Adrenal gland (tissue), 12 donors: ENCODE measurements around the gene PTGDR2. TPM values are rescaled to one million over a fixed set of nuclear protein-coding genes. Genes with fewer than 3 reads are reported as not detected.

Experiments
- DNase-seq, 7 donors: peaks; one replicate each; pipeline ENCODE4 v3.0.0-alpha.2; 2019 to 2020
- H3K27ac ChIP-seq, 5 donors: fragments of 200-600 bp; sonication (generic) in 4 of 5; 1 replicate in 3 of 5; 2 replicates in 2 of 5; pipeline versions ENCODE4 v1.5.1 to v1.8.0; 2016 to 2020; ENCODE audit warnings: mild to moderate bottlenecking in 1 of 5
- H3K27me3 ChIP-seq: fragments of 200-600 bp; 2 replicates; pipeline ENCODE4 v1.8.0; 2021
- H3K36me3 ChIP-seq, 2 donors: fragments of 200-600 bp; replicated peaks in 1 of 2; 1 replicate in 1 of 2; 2 replicates in 1 of 2; pipeline versions ENCODE4 v1.5.1 to v1.8.0; 2018 to 2022
- H3K4me1 ChIP-seq, 2 donors: fragments of 200-600 bp; replicated peaks in 1 of 2; 1 replicate in 1 of 2; 2 replicates in 1 of 2; pipeline versions ENCODE4 v1.5.1 to v1.8.0; 2018 to 2021
- H3K4me3 ChIP-seq, 4 donors: fragments of 200-600 bp; sonication (generic) in 3 of 4; one replicate each; pipeline ENCODE4 v1.5.1; 2016 to 2018
- H3K9me3 ChIP-seq, 3 donors: fragments of 200-600 bp; sonication (generic) in 1 of 3; replicated peaks in 1 of 3; 1 replicate in 2 of 3; 2 replicates in 1 of 3; pipeline versions ENCODE4 v1.5.1 to v1.8.0; 2016 to 2021
- CTCF ChIP-seq, 6 experiments: fragments of 450-650 bp in 4 of 6; fragments of 200-600 bp in 2 of 6; sonication (generic) in 1 of 6; IDR thresholded peaks; 1 replicate in 5 of 6; 2 replicates in 1 of 6; pipeline versions ENCODE4 v1.5.1 to v1.8.0; 2016 to 2021; ENCODE audit warnings: antibody characterized with exemption in 6 of 6, mild to moderate bottlenecking in 2 of 6, moderate library complexity in 1 of 6
- POLR2A ChIP-seq, 2 donors: fragments of 450-650 bp; IDR thresholded peaks; one replicate each; pipeline ENCODE4 v1.6.1; 2017; ENCODE audit warnings: antibody characterized with exemption in 2 of 2, mild to moderate bottlenecking in 2 of 2, moderate library complexity in 1 of 2
- WGBS, 4 donors: extraction: QIAGEN DNeasy Blood & Tissue Kit in 2 of 4; methylation state at CpG; one replicate each; pipeline versions ENCODE4 v1.1.5 to v1.1.7; 2013 to 2017; 5-methylcytosine and 5-hydroxymethylcytosine counted together
- intact Hi-C, 2 donors: fragments of 100-400 bp; cut with DNase I; formaldehyde crosslinking; loops; one replicate each; pipeline versions ENCODE4 v1.14.1 to v1.15.0; 2022 to 2023
- polyA plus RNA-seq, 3 donors: library from polyadenylated mRNA; stranded (reverse); fragments of 200-250 nt in 2 of 3; fragments of 350-450 nt in 1 of 3; fragmentation: Illumina TruSeq in 1 of 3; extraction: RNeasy Lipid Tissue Mini Kit (QIAGEN cat#74804) in 1 of 3; gene quantifications; one replicate each; pipeline ENCODE4 v1.2.3, GENCODE V29; 2013 to 2014
- total RNA-seq, 9 donors: library from RNA; depleted of rRNA in 4 of 9; stranded (reverse); fragments of >200 nt in 4 of 9; fragments of 120-200 nt in 1 of 9; fragmentation: NEBNext Ultra II Directional in 1 of 9; extraction: Animal tissue kit (Norgen Biotek cat#: 25700) in 1 of 9; gene quantifications; one replicate each; pipeline versions ENCODE4 v1.1.0 to v1.2.4, GENCODE V29; 2013 to 2023
- donor health status: healthy with polysubstance abuse.
- donor health status: Bipolar disorder and iron deficiency.
- donor health status: DM: yes; HTN: yes; CAD: no.
- donor health status: DM: no; HTN: no; CAD: no.
- donor health status: DM: no; HTN: no; CAD: no.
- donor health status: DM: yes; HTN: yes; CAD: no.

Gene PTGDR2
- total and polyA plus RNA-seq, 12 donors: 0.17 to 0.61 (median 0.24) TPM; not detected in 7

DNA sequence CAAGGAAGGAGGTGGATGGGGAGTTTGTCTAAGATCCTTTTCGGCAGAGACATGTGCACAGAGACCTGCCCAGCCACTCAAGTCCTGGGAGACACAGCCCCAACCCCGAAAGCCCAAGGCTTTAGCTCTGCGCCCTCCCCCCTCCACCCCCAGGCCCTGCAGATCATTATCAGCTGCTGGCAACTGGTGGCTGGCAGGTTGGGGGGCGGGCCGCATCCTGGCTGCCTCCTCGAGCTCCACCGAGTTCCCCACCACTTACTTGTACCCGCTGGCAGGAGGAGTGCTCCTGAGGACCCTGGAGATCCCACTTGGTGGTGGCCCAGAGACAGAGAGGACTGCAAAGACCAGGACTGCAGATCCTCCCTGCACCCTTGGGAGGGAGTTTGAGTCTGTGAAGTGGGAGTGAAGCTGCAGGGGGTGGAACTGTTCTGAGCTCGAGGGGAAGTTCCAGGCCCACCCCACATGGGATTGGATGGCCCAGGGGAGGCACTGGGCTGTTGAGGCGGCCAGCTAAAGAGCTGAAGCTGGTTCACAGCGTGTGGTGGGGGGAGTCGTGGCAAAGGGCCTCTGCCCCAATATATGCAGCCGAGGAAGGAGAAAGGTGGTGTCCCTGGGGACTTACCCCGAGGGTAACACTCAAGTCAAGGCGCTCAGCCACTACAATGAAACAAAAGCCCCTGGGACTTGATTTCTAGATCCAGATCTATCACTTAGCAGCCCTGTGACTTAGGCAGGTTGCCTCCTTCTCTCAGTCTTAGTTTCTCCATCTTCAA is 33.7 kb downstream of the PTGDR2 start:
- Histone ChIP-seq H3K9me3 (no peaks in the 10 kb centered on the region), H3K4me3 (no peak overlapping the region), H3K27me3 (no peaks in the 10 kb centered on the region), H3K36me3 (no peaks in the 10 kb centered on the region), H3K4me1 (no peaks in the 10 kb centered on the region), H3K27ac (no peak overlapping the region)
- intact Hi-C loops: no loop called here
- TF ChIP-seq POLR2A (IDR thresholded peaks at IDR 0.05): no peak
- TF ChIP-seq CTCF (IDR thresholded peaks at IDR 0.05): no peak
- whole genome bisulfite sequencing, 4 donors: 68 to 82% (median 74%) methylated on average over 3 to 15 of the region's 15 CpGs
- no peak for DNase-seq

- WGBS, 4 donors: 51 to 70% (median 66%) methylated on average over 4 of the region's 4 CpGs
- intact Hi-C loops: no loop called here
- Histone ChIP-seq H3K27me3 (no peaks in the 10 kb centered on the region), H3K9me3 (peaks cover 0 to 3% (median 0%) of the 10 kb centered on the region in 3 donors), H3K36me3 (no peaks in the 10 kb centered on the region), H3K27ac (no peak overlapping the region), H3K4me3 (no peak overlapping the region), H3K4me1 (no peaks in the 10 kb centered on the region)
- no peak for DNase-seq
- TF ChIP-seq CTCF (IDR thresholded peaks at IDR 0.05): no peak
- TF ChIP-seq POLR2A (IDR thresholded peaks at IDR 0.05): no peak
Observed at GRCh38 chr11:60818057-60818456, 37.7 kb downstream of the PTGDR2 start.

DNA sequence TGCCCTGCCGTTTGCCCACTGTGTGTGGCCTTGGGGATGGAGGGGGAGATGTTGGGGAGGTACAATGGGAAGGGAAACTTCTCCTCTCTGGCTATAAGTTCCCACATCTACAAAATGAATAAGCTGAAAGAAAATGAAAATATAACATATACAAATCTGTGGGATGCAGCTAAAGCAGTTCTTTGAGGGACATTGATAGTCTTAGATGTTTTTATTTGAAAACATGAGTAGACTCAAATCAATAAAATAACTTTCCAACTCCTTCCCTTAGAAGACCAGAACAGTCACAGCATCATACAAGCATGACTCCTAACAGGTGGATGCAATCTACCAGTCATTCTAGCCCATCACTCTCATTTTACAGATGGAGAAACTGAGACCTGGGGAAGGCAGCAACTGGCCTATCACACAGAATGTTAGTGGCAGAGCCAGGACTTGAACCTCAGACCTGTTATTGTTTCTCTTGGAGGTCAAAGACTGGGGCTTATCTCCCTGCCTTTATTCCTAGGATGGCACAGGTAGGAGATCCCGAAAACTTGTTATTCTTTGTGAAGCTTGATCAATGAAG is 39.1 kb downstream of the PTGDR2 start:
- Histone ChIP-seq H3K4me1 (no peaks in the 10 kb centered on the region), H3K27ac (no peak overlapping the region), H3K9me3 (peaks cover 0 to 3% (median 0%) of the 10 kb centered on the region in 3 donors), H3K36me3 (no peaks in the 10 kb centered on the region), H3K27me3 (no peaks in the 10 kb centered on the region), H3K4me3 (no peak overlapping the region)
- intact Hi-C loops: no loop called here
- no peak for DNase-seq
- TF ChIP-seq CTCF (IDR thresholded peaks at IDR 0.05): no peak
- TF ChIP-seq POLR2A (IDR thresholded peaks at IDR 0.05): no peak
- WGBS, 4 donors: 92 to 94% (median 94%) methylated on average over 2 of the region's 2 CpGs

GRCh38 chr11:60814112-60814511 is 41.6 kb downstream of the PTGDR2 start:
- intact Hi-C loops: no loop called here
- no peak overlapping the region for H3K27ac ChIP-seq
- no peaks in the 10 kb centered on the region for H3K27me3 ChIP-seq
- WGBS, 4 donors: 78 to 90% (median 89%) methylated on average over 2 of the region's 2 CpGs
- H3K4me3 ChIP-seq: no peak overlapping the region
- TF ChIP-seq POLR2A (IDR thresholded peaks at IDR 0.05): no peak
- TF ChIP-seq CTCF (IDR thresholded peaks at IDR 0.05): no peak
- no peaks in the 10 kb centered on the region for H3K4me1 ChIP-seq
- H3K9me3 ChIP-seq: peaks cover 0 to 3% (median 0%) of the 10 kb centered on the region in 3 donors
- H3K36me3 ChIP-seq: no peaks in the 10 kb centered on the region
- no peak for DNase-seq
